ENCODE measurements around the gene PCSK1N.
"Not testable (repeated sequence)": the region's sequence is repeated elsewhere in the genome, so short reads cannot be mapped to it uniquely, and the experiment has no call there.

The PCSK1N gene

GRCh38 chrX:48823053-48823452 lies 12.4 kb downstream of the PCSK1N start:
- DNase-seq (ENCODE audit: low read depth in 2 of 2) = no peak

GRCh38 chrX:48819394-48819793 lies 16.0 kb downstream of the PCSK1N start:
- not testable (repeated sequence) for DNase-seq (ENCODE audit: low read depth in 2 of 2)

GRCh38 chrX:48818866-48819265 lies 16.5 kb downstream of the PCSK1N start:
- no peak for DNase-seq (ENCODE audit: low read depth in 2 of 2)

GRCh38 chrX:48818098-48818497 lies 17.3 kb downstream of the PCSK1N start:
- no peak for DNase-seq (ENCODE audit: low read depth in 2 of 2)

GRCh38 chrX:48816014-48816810 lies 19.2 kb downstream of the PCSK1N start:
- no peak for DNase-seq (ENCODE audit: low read depth in 2 of 2)

GRCh38 chrX:48815266-48815665 lies 20.1 kb downstream of the PCSK1N start:
- no peak for DNase-seq (ENCODE audit: low read depth in 2 of 2)

- no peak for DNase-seq (ENCODE audit: low read depth in 2 of 2)
Measured at GRCh38 chrX:48814722-48815121, 20.7 kb downstream of the PCSK1N start.

GRCh38 chrX:48813644-48814043 lies 21.8 kb downstream of the PCSK1N start:
- no peak for DNase-seq (ENCODE audit: low read depth in 2 of 2)

GRCh38 chrX:48806081-48806480 lies 29.3 kb downstream of the PCSK1N start:
- no peak for DNase-seq (ENCODE audit: low read depth in 2 of 2)

GRCh38 chrX:48802905-48803200 lies 32.6 kb downstream of the PCSK1N start:
- DNase-seq (ENCODE audit: low read depth in 2 of 2) = no peak

- DNase-seq (ENCODE audit: low read depth in 2 of 2) = peak in 1 of 2 donors; percentile 52
Measured at GRCh38 chrX:48802089-48802904, 33.1 kb downstream of the PCSK1N start.

GRCh38 chrX:48801280-48802088 lies 33.9 kb downstream of the PCSK1N start, which contains the start of gene HDAC6:
Gene HDAC6 (plus strand): TSS chrX:48802067. CDS start chrX:48802693, 626 bp downstream.
- peak; percentile 85 to 88 for DNase-seq (ENCODE audit: low read depth in 2 of 2)

GRCh38 chrX:48800574-48801279 lies 34.7 kb downstream of the PCSK1N start:
- no peak for DNase-seq (ENCODE audit: low read depth in 2 of 2)

GRCh38 chrX:48798318-48798717 lies 37.1 kb downstream of the PCSK1N start:
- DNase-seq (ENCODE audit: low read depth in 2 of 2) = no peak

GRCh38 chrX:48794911-48795515 lies 40.4 kb downstream of the PCSK1N start:
- no peak for DNase-seq (ENCODE audit: low read depth in 2 of 2)

- no peak for DNase-seq (ENCODE audit: low read depth in 2 of 2)
Measured at GRCh38 chrX:48794340-48794910, 41.0 kb downstream of the PCSK1N start.

GRCh38 chrX:48793935-48794334 lies 41.5 kb downstream of the PCSK1N start:
- DNase-seq (ENCODE audit: low read depth in 2 of 2) = no peak

- no peak for DNase-seq (ENCODE audit: low read depth in 2 of 2)
Measured at GRCh38 chrX:48792219-48792618, 43.2 kb downstream of the PCSK1N start.

GRCh38 chrX:48791063-48791820 lies 44.2 kb downstream of the PCSK1N start:
- DNase-seq (ENCODE audit: low read depth in 2 of 2) = no peak

- DNase-seq (ENCODE audit: low read depth in 2 of 2) = no peak
Measured at GRCh38 chrX:48790477-48790876, 44.9 kb downstream of the PCSK1N start.

Measured in stimulated activated CD4-positive, alpha-beta T cell treated with anti-CD3 and anti-CD28 coated beads, Interleukin-1b, Interleukin-23, amount 100 ng/mL, for 4 hours (primary cell).